Loucy (cell line): ENCODE results near the gene ZCWPW1.

ENCODE experiments used
- CTCF ChIP-seq: fragments of 200-600 bp; sonication (generic); conservative IDR thresholded peaks from 2 replicates; pipeline ENCODE4 v1.5.1; 2014; ENCODE audit warnings: mild to moderate bottlenecking, antibody characterized with exemption, low read length
- EZH2phosphoT487 ChIP-seq: fragments of 200-600 bp; IDR thresholded peaks from 2 replicates; pipeline ENCODE4 v1.6.1; 2018; ENCODE audit warnings: antibody characterized with exemption, mild to moderate bottlenecking, moderate library complexity, borderline replicate concordance

- TF ChIP-seq CTCF = no peak
- TF ChIP-seq EZH2phosphoT487 = no peak
These were observed 71.4 kb downstream of the ZCWPW1 start for GRCh38 chr7:100357131-100357561.
